Fibroblast of villous mesenchyme (primary cell): ENCODE data around the gene PAIP2B. TPM values are rescaled to one million over a fixed set of nuclear protein-coding genes. Genes with fewer than 3 reads are reported as not detected.
"Not testable (repeated sequence)": the region's sequence is repeated elsewhere in the genome, so short reads cannot be mapped to it uniquely, and the experiment has no call there.

ENCODE experiments used
- DNase-seq: peaks from one replicate; pipeline ENCODE4 v3.0.0-alpha.2; 2010; ENCODE audit warnings: low read depth
- H3K4me3 ChIP-seq: 2 replicates; pipeline ENCODE4 v1.5.1; 2011; ENCODE audit warnings: low read depth, mild to moderate bottlenecking, low read length
- total RNA-seq: library from RNA; depleted of rRNA; stranded (reverse); fragments of >200 nt; gene quantifications from 2 replicates; pipeline ENCODE4 v1.2.3, GENCODE V29; 2012
- TF ChIP-seq, protein P1 (sequence below): IDR thresholded peaks from 2 replicates; pipeline ENCODE4 v1.5.1; 2012; ENCODE audit warnings: low read depth, mild to moderate bottlenecking, low read length; ENCODE audit not compliant: insufficient read depth

The PAIP2B gene
- total RNA-seq, 1 donor = 0.43 TPM

DNA sequence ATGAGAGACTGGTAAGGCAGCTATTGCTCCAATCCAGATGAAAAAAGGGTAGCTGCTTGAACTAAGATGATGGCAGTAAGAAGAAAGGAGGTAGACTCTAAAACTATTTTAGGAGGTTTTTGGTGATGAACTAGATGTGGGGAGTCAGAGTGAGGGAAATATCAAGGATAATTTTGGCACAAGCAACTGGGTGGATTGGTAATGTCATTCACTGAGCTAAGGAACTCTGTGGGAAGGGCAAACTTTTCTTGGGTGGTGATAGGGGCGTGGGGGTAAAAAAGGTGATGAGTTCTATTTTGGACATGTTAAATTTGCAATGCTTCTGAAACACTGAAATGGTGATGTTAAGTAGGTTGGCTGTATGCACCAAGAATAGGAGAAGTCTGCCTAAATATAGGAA lies 19.3 kb downstream of the PAIP2B start:
- TF ChIP-seq, protein P1, sequence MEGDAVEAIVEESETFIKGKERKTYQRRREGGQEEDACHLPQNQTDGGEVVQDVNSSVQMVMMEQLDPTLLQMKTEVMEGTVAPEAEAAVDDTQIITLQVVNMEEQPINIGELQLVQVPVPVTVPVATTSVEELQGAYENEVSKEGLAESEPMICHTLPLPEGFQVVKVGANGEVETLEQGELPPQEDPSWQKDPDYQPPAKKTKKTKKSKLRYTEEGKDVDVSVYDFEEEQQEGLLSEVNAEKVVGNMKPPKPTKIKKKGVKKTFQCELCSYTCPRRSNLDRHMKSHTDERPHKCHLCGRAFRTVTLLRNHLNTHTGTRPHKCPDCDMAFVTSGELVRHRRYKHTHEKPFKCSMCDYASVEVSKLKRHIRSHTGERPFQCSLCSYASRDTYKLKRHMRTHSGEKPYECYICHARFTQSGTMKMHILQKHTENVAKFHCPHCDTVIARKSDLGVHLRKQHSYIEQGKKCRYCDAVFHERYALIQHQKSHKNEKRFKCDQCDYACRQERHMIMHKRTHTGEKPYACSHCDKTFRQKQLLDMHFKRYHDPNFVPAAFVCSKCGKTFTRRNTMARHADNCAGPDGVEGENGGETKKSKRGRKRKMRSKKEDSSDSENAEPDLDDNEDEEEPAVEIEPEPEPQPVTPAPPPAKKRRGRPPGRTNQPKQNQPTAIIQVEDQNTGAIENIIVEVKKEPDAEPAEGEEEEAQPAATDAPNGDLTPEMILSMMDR = no peak
- no peak for DNase-seq
- H3K4me3 ChIP-seq = no peak overlapping the region

DNA sequence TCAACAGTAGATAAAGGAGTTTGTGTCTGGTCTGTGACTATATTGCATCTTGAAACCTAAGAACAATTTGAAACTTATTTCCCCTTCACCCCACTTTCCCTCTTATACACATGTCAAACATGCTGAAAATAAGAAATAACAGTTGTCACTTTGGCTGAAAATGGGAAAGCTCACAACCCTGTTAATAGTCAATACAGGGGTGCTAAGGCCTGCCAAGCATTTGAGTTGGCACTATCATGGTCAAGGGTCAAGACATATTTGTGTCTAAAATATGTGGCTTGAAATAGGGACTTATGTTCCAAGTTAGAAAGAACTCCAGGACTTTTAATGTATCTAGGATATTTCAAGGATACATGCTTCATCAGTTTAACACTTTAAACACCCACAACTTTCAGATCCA lies 20.6 kb downstream of the PAIP2B start:
- H3K4me3 ChIP-seq = no peak overlapping the region
- TF ChIP-seq, protein P1 = no peak
- no peak for DNase-seq

DNA sequence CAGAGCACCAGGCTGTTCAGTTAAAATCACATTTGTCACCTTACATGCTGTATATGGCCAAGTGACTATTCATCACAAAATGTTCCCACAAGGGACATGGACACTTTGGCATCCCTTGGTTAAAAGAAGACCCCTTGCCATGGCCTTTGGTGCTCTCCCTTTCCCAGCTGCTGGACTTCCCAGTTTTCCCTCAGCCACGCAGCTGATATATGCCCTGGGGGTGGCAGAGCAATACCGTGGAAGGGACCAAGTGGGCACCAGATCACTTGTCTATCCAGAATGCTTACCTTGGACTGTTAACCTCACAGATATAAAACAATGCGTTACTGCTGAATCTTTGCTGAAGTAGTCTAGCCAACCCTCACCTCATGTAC lies 35.3 kb downstream of the PAIP2B start:
- no peak overlapping the region for H3K4me3 ChIP-seq
- DNase-seq = no peak
- TF ChIP-seq, protein P1 = no peak

DNA sequence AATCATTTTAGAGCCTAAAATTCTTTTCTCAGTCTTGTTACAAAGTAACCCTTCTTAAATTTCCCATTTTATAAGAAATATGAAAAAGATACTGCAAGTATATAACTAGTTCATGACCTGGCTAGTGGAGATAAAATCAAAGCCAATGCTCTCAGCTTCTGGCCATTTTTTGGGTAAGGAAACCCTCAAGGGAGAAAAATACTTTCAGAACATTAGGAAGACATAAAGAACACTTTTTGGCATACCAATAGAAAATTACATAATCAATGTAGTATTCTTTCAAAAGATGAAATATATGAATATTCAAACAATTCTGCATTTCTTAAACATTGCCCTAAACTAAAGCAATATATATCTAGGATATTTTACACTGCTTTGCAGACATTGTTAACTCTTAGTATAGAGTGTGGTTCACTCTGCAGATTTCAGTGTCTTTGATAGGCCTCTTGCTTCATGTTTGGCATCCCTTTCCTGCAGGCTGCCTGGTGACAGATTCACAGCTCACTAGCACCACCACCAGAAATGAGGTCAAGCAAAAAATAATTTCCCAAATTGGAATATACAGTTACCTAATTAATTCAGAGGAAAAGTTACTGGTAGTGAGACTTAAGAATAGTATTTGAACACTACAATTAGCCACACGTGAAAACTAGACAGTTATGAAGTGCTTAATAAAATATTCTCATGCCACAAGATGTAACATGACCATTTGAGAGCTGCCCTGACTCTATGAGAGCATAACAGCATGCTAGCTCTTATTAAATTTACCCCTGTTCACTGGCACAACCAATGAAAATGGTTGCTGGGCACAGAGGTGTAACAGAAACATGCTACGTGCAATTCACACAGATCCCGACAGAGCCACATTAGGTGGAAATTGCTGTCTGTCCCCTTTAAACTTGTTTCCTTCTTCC lies 36.0 kb downstream of the PAIP2B start:
- no peak overlapping the region for H3K4me3 ChIP-seq
- TF ChIP-seq, protein P1 = peak; percentile 42
- peak; percentile 26 for DNase-seq

DNA sequence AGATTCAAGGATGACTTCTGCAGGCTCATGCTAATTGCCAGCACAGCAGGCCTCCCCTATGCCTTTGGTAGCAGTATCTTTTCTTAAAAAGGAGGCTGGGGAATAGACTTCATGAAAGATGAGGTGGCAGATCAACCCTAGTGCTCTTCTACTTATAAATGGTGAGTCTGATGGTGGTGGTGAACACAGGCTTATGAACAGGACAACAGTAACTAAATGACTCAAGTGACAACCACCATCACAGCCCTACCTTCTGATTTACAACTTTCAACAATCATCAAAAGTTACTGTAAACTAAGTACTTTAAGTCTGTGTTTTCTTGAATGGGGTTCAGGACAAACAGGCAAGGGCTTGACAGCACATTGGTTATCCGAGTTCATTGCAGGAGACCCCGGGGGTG lies 39.3 kb downstream of the PAIP2B start:
- TF ChIP-seq, protein P1 = no peak
- DNase-seq = no peak
- H3K4me3 ChIP-seq = no peak overlapping the region

DNA sequence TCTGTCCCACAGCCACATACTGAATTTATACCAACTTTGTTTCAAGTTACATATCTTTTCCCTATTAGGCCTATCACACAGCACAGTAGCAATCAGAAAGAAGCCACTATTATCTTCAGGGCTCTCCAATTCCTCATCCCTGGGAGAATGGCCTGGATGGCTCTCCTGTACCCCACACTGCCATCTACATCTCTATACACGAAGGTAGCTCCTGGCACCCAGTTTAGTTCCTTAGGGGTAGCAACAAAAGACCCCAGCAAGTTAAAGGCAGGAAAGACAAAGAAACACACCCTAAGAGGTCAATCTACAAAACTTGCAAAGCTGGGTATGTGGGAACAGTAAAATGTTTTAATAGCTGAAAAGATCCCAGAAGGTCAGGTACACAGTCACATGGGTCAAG lies 39.9 kb downstream of the PAIP2B start:
- TF ChIP-seq, protein P1 = no peak
- DNase-seq = no peak
- no peak overlapping the region for H3K4me3 ChIP-seq

DNA sequence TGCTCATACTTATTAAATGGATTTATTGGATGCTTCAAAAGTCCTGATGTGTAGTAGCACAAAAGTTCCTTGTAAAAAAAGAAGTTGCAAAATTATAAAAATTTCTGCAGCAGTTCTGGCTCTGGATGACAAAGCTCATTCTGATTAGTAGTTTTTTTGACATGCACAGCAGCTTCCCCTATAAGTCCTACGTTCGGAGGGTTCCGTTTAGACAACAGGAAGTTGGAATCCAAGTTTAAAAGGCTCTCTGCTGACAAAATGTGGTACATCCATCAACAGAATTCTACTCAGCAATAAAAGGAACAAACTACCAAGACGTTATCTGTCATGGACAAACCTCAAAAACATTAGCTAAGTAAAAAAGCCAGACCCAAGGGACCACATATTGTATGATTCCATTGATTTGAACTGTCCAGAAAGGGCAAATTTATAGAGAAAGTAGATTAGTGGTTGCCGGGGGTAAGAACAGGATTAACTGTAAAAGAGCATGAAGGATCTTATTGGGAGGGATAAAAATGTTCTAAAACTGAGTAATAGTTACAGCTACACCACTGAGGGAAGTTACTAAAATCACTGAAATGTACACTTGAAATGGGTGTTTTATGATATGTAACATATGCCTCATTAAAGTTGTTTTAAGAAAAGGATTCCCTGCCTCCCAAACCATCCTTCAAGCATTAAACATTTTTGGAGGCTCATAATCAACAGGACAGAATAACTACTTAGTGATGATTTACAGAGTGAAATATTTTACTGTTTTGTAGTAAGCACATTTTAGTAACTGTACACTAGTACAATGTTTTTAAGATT lies 43.4 kb downstream of the PAIP2B start:
- H3K4me3 ChIP-seq = not testable (repeated sequence)
- DNase-seq = peak; percentile 44
